ENCODE measurements around the gene PTPRN2. TPM values are rescaled to one million over a fixed set of nuclear protein-coding genes. Genes with fewer than 3 reads are reported as not detected.
A peak's percentile ranks its signal among the peaks of the same experiment; 100 is the strongest.

PTPRN2 gene
- total and polyA plus RNA-seq, 9 of the 15 experiments (the other 6 are each of a cell fraction or from before 2014, with no cell fraction given) = not detected

DNA sequence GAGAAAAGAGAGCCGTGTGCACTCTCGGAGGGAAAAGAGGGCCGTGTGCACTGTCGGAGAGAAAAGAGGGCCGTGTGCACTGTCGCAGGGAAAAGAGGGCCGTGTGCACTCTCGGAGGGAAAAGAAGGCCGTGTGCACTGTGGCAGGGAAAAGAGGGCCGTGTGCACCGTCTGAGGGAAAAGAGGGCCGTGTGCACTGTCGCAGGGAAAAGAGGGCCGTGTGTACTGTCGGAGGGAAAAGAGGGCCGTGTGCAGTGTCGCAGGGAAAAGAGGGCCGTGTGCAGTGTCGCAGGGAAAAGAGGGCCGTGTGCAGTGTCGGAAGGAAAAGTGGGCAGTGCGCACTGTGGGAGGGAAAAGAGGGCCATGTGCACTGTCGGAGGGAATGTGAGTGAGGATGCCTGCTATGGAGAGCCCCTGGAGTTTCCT, 1062.1 kb downstream of the PTPRN2 start (continued):
- TF ChIP-seq, protein P1, sequence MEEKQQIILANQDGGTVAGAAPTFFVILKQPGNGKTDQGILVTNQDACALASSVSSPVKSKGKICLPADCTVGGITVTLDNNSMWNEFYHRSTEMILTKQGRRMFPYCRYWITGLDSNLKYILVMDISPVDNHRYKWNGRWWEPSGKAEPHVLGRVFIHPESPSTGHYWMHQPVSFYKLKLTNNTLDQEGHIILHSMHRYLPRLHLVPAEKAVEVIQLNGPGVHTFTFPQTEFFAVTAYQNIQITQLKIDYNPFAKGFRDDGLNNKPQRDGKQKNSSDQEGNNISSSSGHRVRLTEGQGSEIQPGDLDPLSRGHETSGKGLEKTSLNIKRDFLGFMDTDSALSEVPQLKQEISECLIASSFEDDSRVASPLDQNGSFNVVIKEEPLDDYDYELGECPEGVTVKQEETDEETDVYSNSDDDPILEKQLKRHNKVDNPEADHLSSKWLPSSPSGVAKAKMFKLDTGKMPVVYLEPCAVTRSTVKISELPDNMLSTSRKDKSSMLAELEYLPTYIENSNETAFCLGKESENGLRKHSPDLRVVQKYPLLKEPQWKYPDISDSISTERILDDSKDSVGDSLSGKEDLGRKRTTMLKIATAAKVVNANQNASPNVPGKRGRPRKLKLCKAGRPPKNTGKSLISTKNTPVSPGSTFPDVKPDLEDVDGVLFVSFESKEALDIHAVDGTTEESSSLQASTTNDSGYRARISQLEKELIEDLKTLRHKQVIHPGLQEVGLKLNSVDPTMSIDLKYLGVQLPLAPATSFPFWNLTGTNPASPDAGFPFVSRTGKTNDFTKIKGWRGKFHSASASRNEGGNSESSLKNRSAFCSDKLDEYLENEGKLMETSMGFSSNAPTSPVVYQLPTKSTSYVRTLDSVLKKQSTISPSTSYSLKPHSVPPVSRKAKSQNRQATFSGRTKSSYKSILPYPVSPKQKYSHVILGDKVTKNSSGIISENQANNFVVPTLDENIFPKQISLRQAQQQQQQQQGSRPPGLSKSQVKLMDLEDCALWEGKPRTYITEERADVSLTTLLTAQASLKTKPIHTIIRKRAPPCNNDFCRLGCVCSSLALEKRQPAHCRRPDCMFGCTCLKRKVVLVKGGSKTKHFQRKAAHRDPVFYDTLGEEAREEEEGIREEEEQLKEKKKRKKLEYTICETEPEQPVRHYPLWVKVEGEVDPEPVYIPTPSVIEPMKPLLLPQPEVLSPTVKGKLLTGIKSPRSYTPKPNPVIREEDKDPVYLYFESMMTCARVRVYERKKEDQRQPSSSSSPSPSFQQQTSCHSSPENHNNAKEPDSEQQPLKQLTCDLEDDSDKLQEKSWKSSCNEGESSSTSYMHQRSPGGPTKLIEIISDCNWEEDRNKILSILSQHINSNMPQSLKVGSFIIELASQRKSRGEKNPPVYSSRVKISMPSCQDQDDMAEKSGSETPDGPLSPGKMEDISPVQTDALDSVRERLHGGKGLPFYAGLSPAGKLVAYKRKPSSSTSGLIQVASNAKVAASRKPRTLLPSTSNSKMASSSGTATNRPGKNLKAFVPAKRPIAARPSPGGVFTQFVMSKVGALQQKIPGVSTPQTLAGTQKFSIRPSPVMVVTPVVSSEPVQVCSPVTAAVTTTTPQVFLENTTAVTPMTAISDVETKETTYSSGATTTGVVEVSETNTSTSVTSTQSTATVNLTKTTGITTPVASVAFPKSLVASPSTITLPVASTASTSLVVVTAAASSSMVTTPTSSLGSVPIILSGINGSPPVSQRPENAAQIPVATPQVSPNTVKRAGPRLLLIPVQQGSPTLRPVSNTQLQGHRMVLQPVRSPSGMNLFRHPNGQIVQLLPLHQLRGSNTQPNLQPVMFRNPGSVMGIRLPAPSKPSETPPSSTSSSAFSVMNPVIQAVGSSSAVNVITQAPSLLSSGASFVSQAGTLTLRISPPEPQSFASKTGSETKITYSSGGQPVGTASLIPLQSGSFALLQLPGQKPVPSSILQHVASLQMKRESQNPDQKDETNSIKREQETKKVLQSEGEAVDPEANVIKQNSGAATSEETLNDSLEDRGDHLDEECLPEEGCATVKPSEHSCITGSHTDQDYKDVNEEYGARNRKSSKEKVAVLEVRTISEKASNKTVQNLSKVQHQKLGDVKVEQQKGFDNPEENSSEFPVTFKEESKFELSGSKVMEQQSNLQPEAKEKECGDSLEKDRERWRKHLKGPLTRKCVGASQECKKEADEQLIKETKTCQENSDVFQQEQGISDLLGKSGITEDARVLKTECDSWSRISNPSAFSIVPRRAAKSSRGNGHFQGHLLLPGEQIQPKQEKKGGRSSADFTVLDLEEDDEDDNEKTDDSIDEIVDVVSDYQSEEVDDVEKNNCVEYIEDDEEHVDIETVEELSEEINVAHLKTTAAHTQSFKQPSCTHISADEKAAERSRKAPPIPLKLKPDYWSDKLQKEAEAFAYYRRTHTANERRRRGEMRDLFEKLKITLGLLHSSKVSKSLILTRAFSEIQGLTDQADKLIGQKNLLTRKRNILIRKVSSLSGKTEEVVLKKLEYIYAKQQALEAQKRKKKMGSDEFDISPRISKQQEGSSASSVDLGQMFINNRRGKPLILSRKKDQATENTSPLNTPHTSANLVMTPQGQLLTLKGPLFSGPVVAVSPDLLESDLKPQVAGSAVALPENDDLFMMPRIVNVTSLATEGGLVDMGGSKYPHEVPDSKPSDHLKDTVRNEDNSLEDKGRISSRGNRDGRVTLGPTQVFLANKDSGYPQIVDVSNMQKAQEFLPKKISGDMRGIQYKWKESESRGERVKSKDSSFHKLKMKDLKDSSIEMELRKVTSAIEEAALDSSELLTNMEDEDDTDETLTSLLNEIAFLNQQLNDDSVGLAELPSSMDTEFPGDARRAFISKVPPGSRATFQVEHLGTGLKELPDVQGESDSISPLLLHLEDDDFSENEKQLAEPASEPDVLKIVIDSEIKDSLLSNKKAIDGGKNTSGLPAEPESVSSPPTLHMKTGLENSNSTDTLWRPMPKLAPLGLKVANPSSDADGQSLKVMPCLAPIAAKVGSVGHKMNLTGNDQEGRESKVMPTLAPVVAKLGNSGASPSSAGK (IDR thresholded peaks at IDR 0.05) = peak; percentile 72
- no peak for TF ChIP-seq RFX1 (IDR thresholded peaks at IDR 0.05)
- no peak for TF ChIP-seq LCOR (CRISPR knock-in tag; IDR thresholded peaks at IDR 0.05)
- TF ChIP-seq BCL6 (CRISPR knock-in tag; IDR thresholded peaks at IDR 0.05) = no peak
- no peak for TF ChIP-seq CTCFL (IDR thresholded peaks at IDR 0.05; ENCODE audit: borderline replicate concordance, insufficient read depth, low read depth, low read length, poor library complexity, severe bottlenecking)
- TF ChIP-seq, protein P2, sequence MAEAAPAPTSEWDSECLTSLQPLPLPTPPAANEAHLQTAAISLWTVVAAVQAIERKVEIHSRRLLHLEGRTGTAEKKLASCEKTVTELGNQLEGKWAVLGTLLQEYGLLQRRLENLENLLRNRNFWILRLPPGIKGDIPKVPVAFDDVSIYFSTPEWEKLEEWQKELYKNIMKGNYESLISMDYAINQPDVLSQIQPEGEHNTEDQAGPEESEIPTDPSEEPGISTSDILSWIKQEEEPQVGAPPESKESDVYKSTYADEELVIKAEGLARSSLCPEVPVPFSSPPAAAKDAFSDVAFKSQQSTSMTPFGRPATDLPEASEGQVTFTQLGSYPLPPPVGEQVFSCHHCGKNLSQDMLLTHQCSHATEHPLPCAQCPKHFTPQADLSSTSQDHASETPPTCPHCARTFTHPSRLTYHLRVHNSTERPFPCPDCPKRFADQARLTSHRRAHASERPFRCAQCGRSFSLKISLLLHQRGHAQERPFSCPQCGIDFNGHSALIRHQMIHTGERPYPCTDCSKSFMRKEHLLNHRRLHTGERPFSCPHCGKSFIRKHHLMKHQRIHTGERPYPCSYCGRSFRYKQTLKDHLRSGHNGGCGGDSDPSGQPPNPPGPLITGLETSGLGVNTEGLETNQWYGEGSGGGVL (CRISPR knock-in tag; IDR thresholded peaks at IDR 0.05) = no peak
- TF ChIP-seq ZNF197 (CRISPR knock-in tag; IDR thresholded peaks at IDR 0.05; ENCODE audit: low read depth) = 0 out of 2 replicates have a peak, but pooled peaks have one; percentile 46
- no peak for TF ChIP-seq CEBPG (CRISPR knock-in tag; IDR thresholded peaks at IDR 0.05)
- no peak for TF ChIP-seq CEBPG (tag; conservative IDR thresholded peaks at IDR 0.05 in 1 of 2, IDR thresholded peaks at IDR 0.05 in 1 of 2)
- TF ChIP-seq RBM25 (IDR thresholded peaks at IDR 0.05; ENCODE audit: low read depth, low read length, severe bottlenecking) = peak; percentile 83
- no peak for TF ChIP-seq ZNF146 (CRISPR knock-in tag; IDR thresholded peaks at IDR 0.05; ENCODE audit: unreplicated experiment)
- TF ChIP-seq SRSF1 (IDR thresholded peaks at IDR 0.05; ENCODE audit: low read depth, low read length) = no peak
